Endothelial cell of umbilical vein (primary cell): ENCODE results near the gene CNKSR2. TPM values are rescaled to one million over a fixed set of nuclear protein-coding genes. Genes with fewer than 3 reads are reported as not detected.

Experiments
- BruUV-seq: library from RNA; stranded (reverse); fragments of 400-500 nt; replicated peaks from 2 replicates; lab custom pipeline; 2021; lab: Mats Ljungman, UMichigan
- CTCF ChIA-PET: fragments of 300-600, 350-600 bp; sonication (Branson Sonifier 250); formaldehyde crosslinking; loops from one replicate; lab custom pipeline; 2021; ENCODE audit warnings: antibody characterized with exemption, inconsistent platforms; lab: Charles Lee
- POLR2A ChIA-PET: fragments of 300-600, 350-600 bp; sonication (Branson Sonifier 250); formaldehyde crosslinking; loops from one replicate; lab custom pipeline; 2021; ENCODE audit warnings: antibody characterized with exemption, inconsistent platforms; lab: Charles Lee
- DNase-seq: peaks from one replicate; pipeline ENCODE4 v3.0.0-alpha.2; 2011; ENCODE audit warnings: low read depth, low spot score
- FAIRE-seq: peaks from 2 replicates; lab custom pipeline; 2011; peaks lifted over from hg19 to GRCh38; lab: Jason Lieb, UNC
- H2AFZ ChIP-seq: 2 replicates; pipeline ENCODE4 v1.6.0; 2012; ENCODE audit warnings: low read depth, low read length, control low read depth, inconsistent platforms
- H3K27ac ChIP-seq: 2 replicates; pipeline ENCODE4 v1.5.1; 2011; ENCODE audit warnings: low read depth, mild to moderate bottlenecking, control low read depth, low read length, moderate library complexity; ENCODE audit not compliant: insufficient read depth
- H3K27me3 ChIP-seq, 2 experiments: 2 replicates each; pipeline versions ENCODE4 v1.6.0 to v1.6.1; 2011; ENCODE audit warnings: low read length in 2 of 2, mixed read lengths in 1 of 2; ENCODE audit not compliant: control insufficient read depth in 2 of 2, insufficient read depth in 2 of 2
- H3K36me3 ChIP-seq, 2 experiments: 2 replicates in 1 of 2; 3 replicates in 1 of 2; pipeline ENCODE4 v1.5.1; 2011; ENCODE audit warnings: low read length in 2 of 2, mild to moderate bottlenecking in 1 of 2, moderate library complexity in 1 of 2; ENCODE audit not compliant: control insufficient read depth in 2 of 2, insufficient read depth in 2 of 2; ENCODE audit errors: extremely low read depth in 1 of 2
- H3K4me1 ChIP-seq: 3 replicates; pipeline ENCODE4 v1.5.1; 2011; ENCODE audit warnings: mild to moderate bottlenecking, low read length; ENCODE audit not compliant: control insufficient read depth, insufficient read depth; ENCODE audit errors: extremely low read depth
- H3K4me2 ChIP-seq: 2 replicates; pipeline ENCODE4 v1.6.1; 2011; ENCODE audit warnings: low read length, control low read depth, mixed read lengths; ENCODE audit not compliant: insufficient read depth
- H3K4me3 ChIP-seq, 3 experiments: fragments of 200-600 bp in 1 of 3; sonication (generic), shearing (Covaris generic) in 1 of 3; replicated peaks in 1 of 3; 2 replicates each; pipeline ENCODE4 v1.5.1; 2011 to 2016; ENCODE audit warnings: control low read depth in 3 of 3, low read length in 3 of 3, mild to moderate bottlenecking in 2 of 3, inconsistent platforms in 1 of 3, low read depth in 1 of 3, moderate library complexity in 1 of 3; ENCODE audit not compliant: insufficient read depth in 1 of 3
- H3K79me2 ChIP-seq: 2 replicates; pipeline ENCODE4 v1.6.0; 2012; ENCODE audit warnings: low read length, inconsistent platforms; ENCODE audit not compliant: control insufficient read depth, insufficient read depth
- H3K9ac ChIP-seq: replicated peaks from 2 replicates; pipeline ENCODE3; 2011; ENCODE audit warnings: low read length, control low read depth; ENCODE audit not compliant: insufficient read depth; ENCODE audit errors: extremely low read depth
- H3K9me1 ChIP-seq: replicated peaks from 3 replicates; pipeline ENCODE4 v1.6.0; 2011; ENCODE audit warnings: mild to moderate bottlenecking, low read length; ENCODE audit not compliant: control insufficient read depth, insufficient read depth; ENCODE audit errors: extremely low read depth
- H3K9me3 ChIP-seq: replicated peaks from 2 replicates; pipeline ENCODE4 v1.5.1; 2012; ENCODE audit warnings: low read length, inconsistent platforms; ENCODE audit not compliant: control insufficient read depth, insufficient read depth
- H4K20me1 ChIP-seq: replicated peaks from 2 replicates; pipeline ENCODE3; 2011; ENCODE audit warnings: mild to moderate bottlenecking, low read length; ENCODE audit not compliant: control insufficient read depth, insufficient read depth; ENCODE audit errors: extremely low read depth
- CTCF ChIP-seq, 2 donors: IDR thresholded peaks; 1 replicate in 1 of 2; 2 replicates in 1 of 2; pipeline ENCODE4 v1.5.1; 2011; ENCODE audit warnings: low read length in 2 of 2, mild to moderate bottlenecking in 2 of 2, moderate library complexity in 2 of 2, control low read depth in 1 of 2, inconsistent platforms in 1 of 2, low read depth in 1 of 2; ENCODE audit not compliant: insufficient read depth in 1 of 2; ENCODE audit errors: extremely low read depth in 1 of 2
- EZH2 ChIP-seq: IDR thresholded peaks from 2 replicates; pipeline ENCODE4 v1.6.1; 2012; ENCODE audit warnings: borderline replicate concordance, low read depth, mild to moderate bottlenecking, moderate library complexity, low read length, inconsistent platforms; ENCODE audit not compliant: severe bottlenecking
- FOS ChIP-seq: IDR thresholded peaks from 2 replicates; pipeline ENCODE4 v1.6.1; 2011; ENCODE audit warnings: mild to moderate bottlenecking, low read length, moderate library complexity, borderline replicate concordance; ENCODE audit not compliant: insufficient read depth
- GATA2 ChIP-seq: IDR thresholded peaks from 2 replicates; pipeline ENCODE4 v1.7.0; 2011; ENCODE audit warnings: low read depth, mild to moderate bottlenecking, moderate library complexity, mixed read lengths, low read length; ENCODE audit not compliant: insufficient read length, insufficient read depth
- JUN ChIP-seq: IDR thresholded peaks from 2 replicates; pipeline ENCODE4 v1.6.1; 2011; ENCODE audit warnings: borderline replicate concordance, low read depth; ENCODE audit not compliant: insufficient read length, insufficient read depth
- MAX ChIP-seq: IDR thresholded peaks from 2 replicates; pipeline ENCODE4 v1.6.1; 2011; ENCODE audit not compliant: insufficient read depth, insufficient read length
- MYC ChIP-seq: IDR thresholded peaks from one replicate; pipeline ENCODE4 v1.6.1; 2011; ENCODE audit warnings: mild to moderate bottlenecking, low read depth, low read length
- POLR2A ChIP-seq: IDR thresholded peaks from 2 replicates; pipeline ENCODE4 v1.6.1; 2012; ENCODE audit warnings: low read depth, mild to moderate bottlenecking, control low read depth, low read length
- POLR2AphosphoS5 ChIP-seq: IDR thresholded peaks from 2 replicates; pipeline ENCODE4 v1.6.1; 2012; ENCODE audit warnings: low read depth, mild to moderate bottlenecking, control low read depth, low read length, moderate library complexity; ENCODE audit not compliant: insufficient read depth
- dilution Hi-C: fragments of 300-500 bp; cut with MboI; formaldehyde crosslinking; loops from one replicate; pipeline ENCODE4 v1.15.0; 2019; ENCODE audit warnings: low sequenced_read_pairs; ENCODE audit not compliant: extremely low pct_ligation_motif_present
- intact Hi-C: fragments of 100-400 bp; cut with micrococcal nuclease; formaldehyde crosslinking; loops from one replicate; pipeline ENCODE4 v1.10.0; 2022
- polyA plus RNA-seq, 4 experiments: library from polyadenylated mRNA; depleted of rRNA in 3 of 4; stranded (reverse) in 3 of 4; unstranded in 1 of 4; fragments of >200 nt; gene quantifications; 2 replicates each; pipeline versions ENCODE4 v1.2.1 to v1.2.3, GENCODE V29; 2011 to 2012; ENCODE audit warnings: missing spikeins in 1 of 4
- total RNA-seq: library from RNA; stranded (reverse); gene quantifications from 2 replicates; pipeline ENCODE4 v1.2.3, GENCODE V29; 2021

Gene CNKSR2
- total and polyA plus RNA-seq, 2 donors (not counting 3 experiments of a cell fraction or from before 2014, with no cell fraction given), result 0.13 TPM; not detected in 1

DNA sequence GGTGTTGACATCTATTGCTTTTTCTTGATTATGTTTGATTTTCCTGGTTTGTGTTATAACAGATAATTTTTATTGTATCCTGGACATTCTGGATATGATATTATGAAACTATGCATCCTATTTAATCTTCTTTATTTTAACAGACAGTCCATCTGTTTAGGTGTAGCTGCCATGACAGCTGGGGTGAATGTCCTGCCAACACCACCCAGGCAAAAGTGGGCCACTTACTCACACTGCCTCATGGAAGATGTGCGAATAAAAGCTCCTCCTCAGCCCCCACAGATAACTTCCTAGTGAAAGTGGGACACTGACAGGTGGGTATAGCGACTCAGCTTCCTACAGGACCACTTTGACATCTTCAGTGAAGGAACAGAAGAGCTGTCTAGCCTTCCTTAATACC, 18.4 kb upstream of the CNKSR2 start:
- H3K9me3 ChIP-seq, result no peaks in the 10 kb centered on the region
- no peak overlapping the region for H3K27ac ChIP-seq
- H3K4me3 ChIP-seq, result no peak overlapping the region
- H3K9me1 ChIP-seq, result no peaks in the 10 kb centered on the region
- no TSS peak for BruUV-seq
- DNase-seq (no peak), FAIRE-seq (no peak)
- intact Hi-C loops, result no loop called here
- ChIA-PET POLR2A (no interaction called here), CTCF (no interaction called here)
- H3K79me2 ChIP-seq, result no peaks in the 10 kb centered on the region
- no peaks in the 10 kb centered on the region for H3K4me1 ChIP-seq
- dilution Hi-C loops, result no loop called here
- H2AFZ ChIP-seq, result no peak overlapping the region
- TF ChIP-seq EZH2, result no peak
- TF ChIP-seq GATA2, result no peak
- no peak for TF ChIP-seq MYC
- TF ChIP-seq JUN, result no peak
- no peak for TF ChIP-seq MAX
- TF ChIP-seq CTCF (IDR thresholded peaks at IDR 0.05; ENCODE audit: extremely low read depth in 1 of 2, insufficient read depth in 1 of 2, low read depth in 1 of 2, low read length in 2 of 2), result no peak
- TF ChIP-seq POLR2AphosphoS5, result no peak
- TF ChIP-seq POLR2A, result no peak
- TF ChIP-seq FOS, result no peak
- no peaks in the 10 kb centered on the region for H3K36me3 ChIP-seq
- no peak overlapping the region for H3K4me2 ChIP-seq
- no peaks in the 10 kb centered on the region for H3K27me3 ChIP-seq
- H3K9ac ChIP-seq, result no peak overlapping the region
- H4K20me1 ChIP-seq, result no peaks in the 10 kb centered on the region
